ENCODE results near the gene HHIPL1. TPM values are rescaled to one million over a fixed set of nuclear protein-coding genes. Genes with fewer than 3 reads are reported as not detected.

Gene HHIPL1
- total RNA-seq, 1 donor: 3.9 TPM

- H3K4me3 ChIP-seq (ENCODE audit: low read depth, low read length): peak within 1 kb of the TSS; percentile 87
- DNase-seq (ENCODE audit: low read depth): peak; percentile 100
- TF ChIP-seq, protein P1, sequence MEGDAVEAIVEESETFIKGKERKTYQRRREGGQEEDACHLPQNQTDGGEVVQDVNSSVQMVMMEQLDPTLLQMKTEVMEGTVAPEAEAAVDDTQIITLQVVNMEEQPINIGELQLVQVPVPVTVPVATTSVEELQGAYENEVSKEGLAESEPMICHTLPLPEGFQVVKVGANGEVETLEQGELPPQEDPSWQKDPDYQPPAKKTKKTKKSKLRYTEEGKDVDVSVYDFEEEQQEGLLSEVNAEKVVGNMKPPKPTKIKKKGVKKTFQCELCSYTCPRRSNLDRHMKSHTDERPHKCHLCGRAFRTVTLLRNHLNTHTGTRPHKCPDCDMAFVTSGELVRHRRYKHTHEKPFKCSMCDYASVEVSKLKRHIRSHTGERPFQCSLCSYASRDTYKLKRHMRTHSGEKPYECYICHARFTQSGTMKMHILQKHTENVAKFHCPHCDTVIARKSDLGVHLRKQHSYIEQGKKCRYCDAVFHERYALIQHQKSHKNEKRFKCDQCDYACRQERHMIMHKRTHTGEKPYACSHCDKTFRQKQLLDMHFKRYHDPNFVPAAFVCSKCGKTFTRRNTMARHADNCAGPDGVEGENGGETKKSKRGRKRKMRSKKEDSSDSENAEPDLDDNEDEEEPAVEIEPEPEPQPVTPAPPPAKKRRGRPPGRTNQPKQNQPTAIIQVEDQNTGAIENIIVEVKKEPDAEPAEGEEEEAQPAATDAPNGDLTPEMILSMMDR (IDR thresholded peaks at IDR 0.05; ENCODE audit: insufficient read depth, low read depth, low read length): no peak
Measured at GRCh38 chr14:99683619-99684409, 38.9 kb downstream of the HHIPL1 start, which contains the start of gene CYP46A1. Gene CYP46A1, plus strand, starts transcription at chr14:99684298. Its CDS starts 120 bp downstream, at chr14:99684418.

GRCh38 chr14:99684410-99684934 lies 39.5 kb downstream of the HHIPL1 start:
- peak overlapping the region; percentile 49 for H3K4me3 ChIP-seq (ENCODE audit: low read depth, low read length)
- TF ChIP-seq, protein P1 (IDR thresholded peaks at IDR 0.05; ENCODE audit: insufficient read depth, low read depth, low read length): no peak
- DNase-seq (ENCODE audit: low read depth): no peak

DNA sequence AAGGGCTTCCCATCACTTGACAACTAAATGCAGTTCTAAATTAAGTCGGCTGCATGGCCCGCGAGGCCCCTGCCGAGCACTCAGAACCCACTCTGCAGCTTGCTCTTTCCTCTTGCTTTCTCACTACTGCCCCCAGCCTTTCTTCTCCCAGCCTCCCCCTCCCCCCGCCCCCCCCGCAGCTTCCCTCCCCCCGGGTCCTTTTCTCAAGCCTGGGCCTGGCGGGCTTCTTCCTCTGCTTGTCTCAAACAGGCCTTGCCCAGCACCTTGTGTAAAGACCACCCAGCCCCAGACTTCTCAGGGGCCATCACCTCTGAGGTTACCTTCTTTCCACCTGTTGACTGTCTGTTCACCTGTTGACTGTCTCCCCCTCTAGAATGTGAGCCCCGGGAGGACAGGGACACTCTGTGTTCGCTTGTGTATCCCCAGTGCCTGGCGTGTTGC lies 40.2 kb downstream of the HHIPL1 start:
- TF ChIP-seq, protein P1 (IDR thresholded peaks at IDR 0.05; ENCODE audit: insufficient read depth, low read depth, low read length): no peak

GRCh38 chr14:99685596-99685995 lies 40.7 kb downstream of the HHIPL1 start:
- DNase-seq (ENCODE audit: low read depth): no peak
- TF ChIP-seq, protein P1 (IDR thresholded peaks at IDR 0.05; ENCODE audit: insufficient read depth, low read depth, low read length): no peak
- no peak overlapping the region for H3K4me3 ChIP-seq (ENCODE audit: low read depth, low read length)

More for the DNA sequence above, 40.2 kb downstream of the HHIPL1 start:
- H3K4me3 ChIP-seq (ENCODE audit: low read depth, low read length): no peak overlapping the region
- DNase-seq (ENCODE audit: low read depth): no peak

- no peak overlapping the region for H3K4me3 ChIP-seq (ENCODE audit: low read depth, low read length)
- no peak for DNase-seq (ENCODE audit: low read depth)
- TF ChIP-seq, protein P1 (IDR thresholded peaks at IDR 0.05; ENCODE audit: insufficient read depth, low read depth, low read length): no peak
Measured at GRCh38 chr14:99686557-99687283, 41.8 kb downstream of the HHIPL1 start.

GRCh38 chr14:99687284-99688209 lies 42.6 kb downstream of the HHIPL1 start:
- TF ChIP-seq, protein P1 (IDR thresholded peaks at IDR 0.05; ENCODE audit: insufficient read depth, low read depth, low read length): peak; percentile 66
- no peak for DNase-seq (ENCODE audit: low read depth)
- H3K4me3 ChIP-seq (ENCODE audit: low read depth, low read length): no peak overlapping the region

Measured in fibroblast of villous mesenchyme (primary cell).